ENCODE results near the gene WDR31.

The WDR31 gene

GRCh38 chr9:113352006-113352405 lies 11.9 kb upstream of the WDR31 start:
- no peak for DNase-seq (ENCODE audit: extremely low read depth, low read depth)
- TF ChIP-seq, protein P1, sequence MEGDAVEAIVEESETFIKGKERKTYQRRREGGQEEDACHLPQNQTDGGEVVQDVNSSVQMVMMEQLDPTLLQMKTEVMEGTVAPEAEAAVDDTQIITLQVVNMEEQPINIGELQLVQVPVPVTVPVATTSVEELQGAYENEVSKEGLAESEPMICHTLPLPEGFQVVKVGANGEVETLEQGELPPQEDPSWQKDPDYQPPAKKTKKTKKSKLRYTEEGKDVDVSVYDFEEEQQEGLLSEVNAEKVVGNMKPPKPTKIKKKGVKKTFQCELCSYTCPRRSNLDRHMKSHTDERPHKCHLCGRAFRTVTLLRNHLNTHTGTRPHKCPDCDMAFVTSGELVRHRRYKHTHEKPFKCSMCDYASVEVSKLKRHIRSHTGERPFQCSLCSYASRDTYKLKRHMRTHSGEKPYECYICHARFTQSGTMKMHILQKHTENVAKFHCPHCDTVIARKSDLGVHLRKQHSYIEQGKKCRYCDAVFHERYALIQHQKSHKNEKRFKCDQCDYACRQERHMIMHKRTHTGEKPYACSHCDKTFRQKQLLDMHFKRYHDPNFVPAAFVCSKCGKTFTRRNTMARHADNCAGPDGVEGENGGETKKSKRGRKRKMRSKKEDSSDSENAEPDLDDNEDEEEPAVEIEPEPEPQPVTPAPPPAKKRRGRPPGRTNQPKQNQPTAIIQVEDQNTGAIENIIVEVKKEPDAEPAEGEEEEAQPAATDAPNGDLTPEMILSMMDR (IDR thresholded peaks at IDR 0.05; ENCODE audit: low read depth, low read length): no peak

DNA sequence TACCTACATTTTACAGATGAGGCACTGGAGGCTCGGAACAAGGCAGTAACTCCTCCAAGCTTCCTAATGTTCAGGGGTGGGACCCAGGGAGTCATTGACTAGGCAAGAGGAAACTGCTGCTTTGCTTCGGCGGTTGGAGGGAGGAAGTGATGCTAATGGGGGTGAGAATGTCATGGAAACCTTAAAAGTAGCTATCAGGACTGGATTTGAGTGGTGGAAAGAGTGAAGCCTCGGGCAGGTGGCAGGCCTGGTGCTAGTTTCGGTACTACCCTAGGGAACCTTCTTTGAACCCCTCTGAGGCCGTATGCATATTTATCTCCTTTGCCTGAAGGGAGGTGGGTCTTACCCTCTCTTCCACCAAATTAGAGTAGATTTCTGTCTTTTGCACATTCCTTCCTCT lies 10.9 kb upstream of the WDR31 start:
- DNase-seq (ENCODE audit: extremely low read depth, low read depth): no peak
- TF ChIP-seq, protein P1 (IDR thresholded peaks at IDR 0.05; ENCODE audit: low read depth, low read length): no peak

- TF ChIP-seq, protein P1 (IDR thresholded peaks at IDR 0.05; ENCODE audit: low read depth, low read length): no peak
- no peak for DNase-seq (ENCODE audit: extremely low read depth, low read depth)
These were observed 10.1 kb upstream of the WDR31 start for GRCh38 chr9:113350107-113350661.

GRCh38 chr9:113349445-113350094 lies 9.5 kb upstream of the WDR31 start, which contains the start of gene BSPRY:
TSS of gene BSPRY (plus strand) at chr9:113349541. CDS start at chr9:113349580, 39 bp downstream.
- DNase-seq (ENCODE audit: extremely low read depth, low read depth): no peak
- TF ChIP-seq, protein P1 (IDR thresholded peaks at IDR 0.05; ENCODE audit: low read depth, low read length): no peak

DNA sequence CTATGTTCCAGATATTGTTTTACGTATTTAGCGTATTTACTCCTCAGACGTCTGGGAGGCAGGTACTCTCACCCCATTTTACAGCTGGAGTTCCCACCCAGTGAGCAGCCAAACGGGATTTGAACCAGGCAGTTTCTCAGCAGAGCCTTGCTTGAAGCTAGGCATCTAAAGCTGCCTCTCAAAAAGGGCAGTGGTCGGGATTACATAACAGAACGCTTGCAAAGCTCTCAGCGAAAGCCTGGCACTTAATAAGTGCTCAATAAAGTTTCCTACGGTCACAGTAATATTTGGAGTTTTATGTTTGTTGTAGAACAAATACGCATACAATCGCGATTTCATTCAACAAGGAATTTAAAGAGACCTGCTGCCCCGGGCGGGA lies 9.0 kb upstream of the WDR31 start:
- no peak for DNase-seq (ENCODE audit: extremely low read depth, low read depth)
- TF ChIP-seq, protein P1 (IDR thresholded peaks at IDR 0.05; ENCODE audit: low read depth, low read length): no peak

GRCh38 chr9:113348437-113348836 lies 8.4 kb upstream of the WDR31 start:
- TF ChIP-seq, protein P1 (IDR thresholded peaks at IDR 0.05; ENCODE audit: low read depth, low read length): no peak
- no peak for DNase-seq (ENCODE audit: extremely low read depth, low read depth)

GRCh38 chr9:113345671-113346070 lies 5.6 kb upstream of the WDR31 start:
- DNase-seq (ENCODE audit: extremely low read depth, low read depth): no peak
- TF ChIP-seq, protein P1 (IDR thresholded peaks at IDR 0.05; ENCODE audit: low read depth, low read length): no peak

All from AG09319 (cell line).